ENCODE data around the gene FBXL15. TPM values are rescaled to one million over a fixed set of nuclear protein-coding genes. Genes with fewer than 3 reads are reported as not detected.

Gene FBXL15
- total and polyA plus RNA-seq, 2 experiments from 2014 or later, result 18.5 to 36.1 TPM

DNA sequence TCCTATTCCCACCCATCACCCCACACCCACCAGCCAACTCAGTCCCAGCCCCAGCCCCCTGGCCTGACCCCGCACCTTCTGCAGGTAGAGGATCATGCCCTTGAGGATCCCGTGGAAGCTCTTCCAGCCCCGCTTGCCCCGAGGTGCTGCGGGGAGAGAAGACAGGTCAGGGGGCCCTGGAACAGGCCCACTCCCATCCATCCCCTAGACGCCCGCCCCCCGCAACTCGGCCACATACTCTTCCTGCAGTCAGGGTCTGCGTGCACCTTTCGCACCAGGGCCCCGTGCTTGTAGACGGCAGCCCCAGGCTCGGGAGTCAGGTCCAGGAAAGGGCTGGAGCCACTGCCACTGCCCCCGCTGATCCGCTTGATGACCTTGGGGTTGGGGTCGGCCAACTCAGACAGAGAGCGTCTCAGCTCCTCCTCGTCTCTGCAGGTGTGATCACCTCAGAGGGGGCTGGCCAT lies 15.5 kb upstream of the FBXL15 start:
- Histone ChIP-seq H3F3A (replicated peaks; ENCODE audit: low read depth) (peaks cover 11% of the 10 kb centered on the region), H4K20me1 (replicated peaks; ENCODE audit: insufficient read depth) (no peaks in the 10 kb centered on the region), H3K4me3 (no peak overlapping the region), H3K79me2 (replicated peaks; ENCODE audit: insufficient read depth) (no peaks in the 10 kb centered on the region), H3K36me3 (ENCODE audit: insufficient read depth) (no peaks in the 10 kb centered on the region), H3K27me3 (ENCODE audit: insufficient read depth) (peaks cover 29% of the 10 kb centered on the region), H2AFZ (no peak overlapping the region), H3K4me1 (ENCODE audit: insufficient read depth) (peaks cover 8% of the 10 kb centered on the region), H3K9me2 (ENCODE audit: insufficient read depth) (no peaks in the 10 kb centered on the region), H3K4me2 (no peak overlapping the region), H3K27ac (ENCODE audit: low read depth) (no peak overlapping the region)
- H3K9me3 Mint-ChIP-seq, result no peaks in the 10 kb centered on the region
- peaks cover 2% of the 10 kb centered on the region; the same call in 1 of the 3 replicates for H3K36me3 Mint-ChIP-seq (ENCODE audit: low read depth)
- no peak overlapping the region for H3K27ac Mint-ChIP-seq
- TF ChIP-seq, protein P1, sequence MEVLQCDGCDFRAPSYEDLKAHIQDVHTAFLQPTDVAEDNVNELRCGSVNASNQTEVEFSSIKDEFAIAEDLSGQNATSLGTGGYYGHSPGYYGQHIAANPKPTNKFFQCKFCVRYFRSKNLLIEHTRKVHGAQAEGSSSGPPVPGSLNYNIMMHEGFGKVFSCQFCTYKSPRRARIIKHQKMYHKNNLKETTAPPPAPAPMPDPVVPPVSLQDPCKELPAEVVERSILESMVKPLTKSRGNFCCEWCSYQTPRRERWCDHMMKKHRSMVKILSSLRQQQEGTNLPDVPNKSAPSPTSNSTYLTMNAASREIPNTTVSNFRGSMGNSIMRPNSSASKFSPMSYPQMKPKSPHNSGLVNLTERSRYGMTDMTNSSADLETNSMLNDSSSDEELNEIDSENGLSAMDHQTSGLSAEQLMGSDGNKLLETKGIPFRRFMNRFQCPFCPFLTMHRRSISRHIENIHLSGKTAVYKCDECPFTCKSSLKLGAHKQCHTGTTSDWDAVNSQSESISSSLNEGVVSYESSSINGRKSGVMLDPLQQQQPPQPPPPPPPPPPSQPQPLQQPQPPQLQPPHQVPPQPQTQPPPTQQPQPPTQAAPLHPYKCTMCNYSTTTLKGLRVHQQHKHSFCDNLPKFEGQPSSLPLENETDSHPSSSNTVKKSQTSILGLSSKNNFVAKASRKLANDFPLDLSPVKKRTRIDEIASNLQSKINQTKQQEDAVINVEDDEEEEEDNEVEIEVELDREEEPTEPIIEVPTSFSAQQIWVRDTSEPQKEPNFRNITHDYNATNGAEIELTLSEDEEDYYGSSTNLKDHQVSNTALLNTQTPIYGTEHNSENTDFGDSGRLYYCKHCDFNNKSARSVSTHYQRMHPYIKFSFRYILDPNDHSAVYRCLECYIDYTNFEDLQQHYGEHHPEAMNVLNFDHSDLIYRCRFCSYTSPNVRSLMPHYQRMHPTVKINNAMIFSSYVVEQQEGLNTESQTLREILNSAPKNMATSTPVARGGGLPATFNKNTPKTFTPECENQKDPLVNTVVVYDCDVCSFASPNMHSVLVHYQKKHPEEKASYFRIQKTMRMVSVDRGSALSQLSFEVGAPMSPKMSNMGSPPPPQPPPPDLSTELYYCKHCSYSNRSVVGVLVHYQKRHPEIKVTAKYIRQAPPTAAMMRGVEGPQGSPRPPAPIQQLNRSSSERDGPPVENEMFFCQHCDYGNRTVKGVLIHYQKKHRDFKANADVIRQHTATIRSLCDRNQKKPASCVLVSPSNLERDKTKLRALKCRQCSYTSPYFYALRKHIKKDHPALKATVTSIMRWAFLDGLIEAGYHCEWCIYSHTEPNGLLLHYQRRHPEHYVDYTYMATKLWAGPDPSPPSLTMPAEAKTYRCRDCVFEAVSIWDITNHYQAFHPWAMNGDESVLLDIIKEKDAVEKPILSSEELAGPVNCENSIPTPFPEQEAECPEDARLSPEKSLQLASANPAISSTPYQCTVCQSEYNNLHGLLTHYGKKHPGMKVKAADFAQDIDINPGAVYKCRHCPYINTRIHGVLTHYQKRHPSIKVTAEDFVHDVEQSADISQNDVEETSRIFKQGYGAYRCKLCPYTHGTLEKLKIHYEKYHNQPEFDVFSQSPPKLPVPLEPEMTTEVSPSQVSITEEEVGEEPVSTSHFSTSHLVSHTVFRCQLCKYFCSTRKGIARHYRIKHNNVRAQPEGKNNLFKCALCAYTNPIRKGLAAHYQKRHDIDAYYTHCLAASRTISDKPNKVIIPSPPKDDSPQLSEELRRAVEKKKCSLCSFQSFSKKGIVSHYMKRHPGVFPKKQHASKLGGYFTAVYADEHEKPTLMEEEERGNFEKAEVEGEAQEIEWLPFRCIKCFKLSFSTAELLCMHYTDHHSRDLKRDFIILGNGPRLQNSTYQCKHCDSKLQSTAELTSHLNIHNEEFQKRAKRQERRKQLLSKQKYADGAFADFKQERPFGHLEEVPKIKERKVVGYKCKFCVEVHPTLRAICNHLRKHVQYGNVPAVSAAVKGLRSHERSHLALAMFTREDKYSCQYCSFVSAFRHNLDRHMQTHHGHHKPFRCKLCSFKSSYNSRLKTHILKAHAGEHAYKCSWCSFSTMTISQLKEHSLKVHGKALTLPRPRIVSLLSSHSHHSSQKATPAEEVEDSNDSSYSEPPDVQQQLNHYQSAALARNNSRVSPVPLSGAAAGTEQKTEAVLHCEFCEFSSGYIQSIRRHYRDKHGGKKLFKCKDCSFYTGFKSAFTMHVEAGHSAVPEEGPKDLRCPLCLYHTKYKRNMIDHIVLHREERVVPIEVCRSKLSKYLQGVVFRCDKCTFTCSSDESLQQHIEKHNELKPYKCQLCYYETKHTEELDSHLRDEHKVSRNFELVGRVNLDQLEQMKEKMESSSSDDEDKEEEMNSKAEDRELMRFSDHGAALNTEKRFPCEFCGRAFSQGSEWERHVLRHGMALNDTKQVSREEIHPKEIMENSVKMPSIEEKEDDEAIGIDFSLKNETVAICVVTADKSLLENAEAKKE (CRISPR knock-in tag; IDR thresholded peaks at IDR 0.05), result no peak
- TF ChIP-seq NANOG (IDR thresholded peaks at IDR 0.05; ENCODE audit: borderline replicate concordance) (no peak), EZH2phosphoT487 (IDR thresholded peaks at IDR 0.05; ENCODE audit: unreplicated experiment) (no peak), ZNF114 (CRISPR knock-in tag; IDR thresholded peaks at IDR 0.05) (no peak), EZH2 (IDR thresholded peaks at IDR 0.05; ENCODE audit: low read depth, unreplicated experiment) (no peak), POLR2AphosphoS5 (IDR thresholded peaks at IDR 0.05; ENCODE audit: low read depth) (no peak), ZNF331 (CRISPR knock-in tag; IDR thresholded peaks at IDR 0.05; ENCODE audit: low read depth) (no peak), STAT1 (IDR thresholded peaks at IDR 0.05; ENCODE audit: unreplicated experiment) (no peak), CREB1 (CRISPR knock-in tag; IDR thresholded peaks at IDR 0.05; ENCODE audit: low read depth) (no peak), JUNB (IDR thresholded peaks at IDR 0.05; ENCODE audit: unreplicated experiment) (no peak)
- TF ChIP-seq, protein P2, sequence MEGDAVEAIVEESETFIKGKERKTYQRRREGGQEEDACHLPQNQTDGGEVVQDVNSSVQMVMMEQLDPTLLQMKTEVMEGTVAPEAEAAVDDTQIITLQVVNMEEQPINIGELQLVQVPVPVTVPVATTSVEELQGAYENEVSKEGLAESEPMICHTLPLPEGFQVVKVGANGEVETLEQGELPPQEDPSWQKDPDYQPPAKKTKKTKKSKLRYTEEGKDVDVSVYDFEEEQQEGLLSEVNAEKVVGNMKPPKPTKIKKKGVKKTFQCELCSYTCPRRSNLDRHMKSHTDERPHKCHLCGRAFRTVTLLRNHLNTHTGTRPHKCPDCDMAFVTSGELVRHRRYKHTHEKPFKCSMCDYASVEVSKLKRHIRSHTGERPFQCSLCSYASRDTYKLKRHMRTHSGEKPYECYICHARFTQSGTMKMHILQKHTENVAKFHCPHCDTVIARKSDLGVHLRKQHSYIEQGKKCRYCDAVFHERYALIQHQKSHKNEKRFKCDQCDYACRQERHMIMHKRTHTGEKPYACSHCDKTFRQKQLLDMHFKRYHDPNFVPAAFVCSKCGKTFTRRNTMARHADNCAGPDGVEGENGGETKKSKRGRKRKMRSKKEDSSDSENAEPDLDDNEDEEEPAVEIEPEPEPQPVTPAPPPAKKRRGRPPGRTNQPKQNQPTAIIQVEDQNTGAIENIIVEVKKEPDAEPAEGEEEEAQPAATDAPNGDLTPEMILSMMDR (conservative IDR thresholded peaks at IDR 0.05; ENCODE audit: low read depth in 2 of 2), result no peak
- TF ChIP-seq, protein P3, sequence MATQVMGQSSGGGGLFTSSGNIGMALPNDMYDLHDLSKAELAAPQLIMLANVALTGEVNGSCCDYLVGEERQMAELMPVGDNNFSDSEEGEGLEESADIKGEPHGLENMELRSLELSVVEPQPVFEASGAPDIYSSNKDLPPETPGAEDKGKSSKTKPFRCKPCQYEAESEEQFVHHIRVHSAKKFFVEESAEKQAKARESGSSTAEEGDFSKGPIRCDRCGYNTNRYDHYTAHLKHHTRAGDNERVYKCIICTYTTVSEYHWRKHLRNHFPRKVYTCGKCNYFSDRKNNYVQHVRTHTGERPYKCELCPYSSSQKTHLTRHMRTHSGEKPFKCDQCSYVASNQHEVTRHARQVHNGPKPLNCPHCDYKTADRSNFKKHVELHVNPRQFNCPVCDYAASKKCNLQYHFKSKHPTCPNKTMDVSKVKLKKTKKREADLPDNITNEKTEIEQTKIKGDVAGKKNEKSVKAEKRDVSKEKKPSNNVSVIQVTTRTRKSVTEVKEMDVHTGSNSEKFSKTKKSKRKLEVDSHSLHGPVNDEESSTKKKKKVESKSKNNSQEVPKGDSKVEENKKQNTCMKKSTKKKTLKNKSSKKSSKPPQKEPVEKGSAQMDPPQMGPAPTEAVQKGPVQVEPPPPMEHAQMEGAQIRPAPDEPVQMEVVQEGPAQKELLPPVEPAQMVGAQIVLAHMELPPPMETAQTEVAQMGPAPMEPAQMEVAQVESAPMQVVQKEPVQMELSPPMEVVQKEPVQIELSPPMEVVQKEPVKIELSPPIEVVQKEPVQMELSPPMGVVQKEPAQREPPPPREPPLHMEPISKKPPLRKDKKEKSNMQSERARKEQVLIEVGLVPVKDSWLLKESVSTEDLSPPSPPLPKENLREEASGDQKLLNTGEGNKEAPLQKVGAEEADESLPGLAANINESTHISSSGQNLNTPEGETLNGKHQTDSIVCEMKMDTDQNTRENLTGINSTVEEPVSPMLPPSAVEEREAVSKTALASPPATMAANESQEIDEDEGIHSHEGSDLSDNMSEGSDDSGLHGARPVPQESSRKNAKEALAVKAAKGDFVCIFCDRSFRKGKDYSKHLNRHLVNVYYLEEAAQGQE (IDR thresholded peaks at IDR 0.05; ENCODE audit: unreplicated experiment), result no peak
- TF ChIP-seq, protein P4, sequence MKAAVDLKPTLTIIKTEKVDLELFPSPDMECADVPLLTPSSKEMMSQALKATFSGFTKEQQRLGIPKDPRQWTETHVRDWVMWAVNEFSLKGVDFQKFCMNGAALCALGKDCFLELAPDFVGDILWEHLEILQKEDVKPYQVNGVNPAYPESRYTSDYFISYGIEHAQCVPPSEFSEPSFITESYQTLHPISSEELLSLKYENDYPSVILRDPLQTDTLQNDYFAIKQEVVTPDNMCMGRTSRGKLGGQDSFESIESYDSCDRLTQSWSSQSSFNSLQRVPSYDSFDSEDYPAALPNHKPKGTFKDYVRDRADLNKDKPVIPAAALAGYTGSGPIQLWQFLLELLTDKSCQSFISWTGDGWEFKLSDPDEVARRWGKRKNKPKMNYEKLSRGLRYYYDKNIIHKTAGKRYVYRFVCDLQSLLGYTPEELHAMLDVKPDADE (IDR thresholded peaks at IDR 0.05), result no peak
- H3K27me3 Mint-ChIP-seq (ENCODE audit: insufficient read depth, low read depth, poor library complexity), result peaks cover 44% of the 10 kb centered on the region
- H3K4me1 Mint-ChIP-seq, result peaks cover 14% of the 10 kb centered on the region
- no peak overlapping the region for H3K4me3 Mint-ChIP-seq
- DNase-seq (ENCODE audit: low spot score), result no peak
- ATAC-seq, result no peak
